ENCODE results near the gene ATP6V1F.

DNA sequence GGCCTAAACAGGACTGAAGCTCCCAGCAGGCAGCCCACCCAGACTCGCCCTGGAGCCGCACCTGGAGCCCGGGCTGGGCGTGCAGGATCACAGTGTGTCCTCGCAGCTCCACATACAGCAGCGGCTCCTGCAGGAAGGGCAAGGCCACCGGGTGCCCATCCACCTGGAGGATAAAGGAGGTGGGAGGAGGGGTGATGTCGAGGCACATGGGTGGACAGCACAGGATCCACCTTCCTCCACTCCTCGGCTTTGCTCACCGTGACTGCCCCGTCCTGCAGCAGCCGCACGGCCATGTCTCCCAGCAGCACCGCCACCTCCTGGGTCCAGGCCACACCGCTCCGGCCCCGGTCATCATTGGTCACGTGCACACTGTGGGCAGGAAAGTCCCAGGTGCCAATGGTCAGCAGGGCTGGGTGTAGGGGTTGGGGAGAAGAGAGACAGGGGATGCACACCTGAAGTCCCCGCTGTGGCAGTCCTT lies 16.8 kb downstream of the ATP6V1F start:
- no peak for TF ChIP-seq GATA3 (IDR thresholded peaks at IDR 0.05; ENCODE audit: low read depth, low read length)
- no peak for TF ChIP-seq GATA2 (IDR thresholded peaks at IDR 0.05; ENCODE audit: low read depth, low read length)

All from SH-SY5Y (cell line).